ENCODE results near the gene ZIM2.

DNA sequence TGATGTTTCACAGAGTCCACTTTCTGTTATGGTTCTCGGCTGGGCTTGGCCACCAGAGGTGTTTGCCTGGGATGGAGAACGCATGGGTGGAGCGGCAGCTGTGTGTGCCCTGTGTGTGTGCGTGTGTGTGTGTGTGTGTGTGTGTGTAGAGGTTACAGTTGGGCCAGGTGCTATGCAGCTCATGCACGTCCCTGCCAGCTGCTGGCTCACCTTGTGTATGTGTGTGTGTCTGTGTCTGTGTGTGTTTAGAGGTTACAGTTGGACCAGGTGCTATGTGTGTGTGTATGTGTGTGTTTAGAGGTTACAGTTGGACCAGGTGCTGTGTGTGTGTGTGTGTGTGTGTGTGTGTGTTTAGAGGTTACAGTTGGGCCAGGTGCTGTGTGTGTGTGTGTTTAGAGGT, 33.0 kb upstream of the ZIM2 start:
- TF ChIP-seq, protein P1, sequence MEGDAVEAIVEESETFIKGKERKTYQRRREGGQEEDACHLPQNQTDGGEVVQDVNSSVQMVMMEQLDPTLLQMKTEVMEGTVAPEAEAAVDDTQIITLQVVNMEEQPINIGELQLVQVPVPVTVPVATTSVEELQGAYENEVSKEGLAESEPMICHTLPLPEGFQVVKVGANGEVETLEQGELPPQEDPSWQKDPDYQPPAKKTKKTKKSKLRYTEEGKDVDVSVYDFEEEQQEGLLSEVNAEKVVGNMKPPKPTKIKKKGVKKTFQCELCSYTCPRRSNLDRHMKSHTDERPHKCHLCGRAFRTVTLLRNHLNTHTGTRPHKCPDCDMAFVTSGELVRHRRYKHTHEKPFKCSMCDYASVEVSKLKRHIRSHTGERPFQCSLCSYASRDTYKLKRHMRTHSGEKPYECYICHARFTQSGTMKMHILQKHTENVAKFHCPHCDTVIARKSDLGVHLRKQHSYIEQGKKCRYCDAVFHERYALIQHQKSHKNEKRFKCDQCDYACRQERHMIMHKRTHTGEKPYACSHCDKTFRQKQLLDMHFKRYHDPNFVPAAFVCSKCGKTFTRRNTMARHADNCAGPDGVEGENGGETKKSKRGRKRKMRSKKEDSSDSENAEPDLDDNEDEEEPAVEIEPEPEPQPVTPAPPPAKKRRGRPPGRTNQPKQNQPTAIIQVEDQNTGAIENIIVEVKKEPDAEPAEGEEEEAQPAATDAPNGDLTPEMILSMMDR (IDR thresholded peaks at IDR 0.05): no peak
- TF ChIP-seq EZH2 (IDR thresholded peaks at IDR 0.05; ENCODE audit: borderline replicate concordance, insufficient read depth, low read depth, low read length, poor library complexity, severe bottlenecking): no peak
